GM12878 (cell line): ENCODE data around the gene YIF1A. TPM values are rescaled to one million over a fixed set of nuclear protein-coding genes. Genes with fewer than 3 reads are reported as not detected.
A peak's percentile ranks its signal among the peaks of the same experiment; 100 is the strongest.

ENCODE experiments used
- ATF7 ChIP-seq: fragments of 450-650 bp; IDR thresholded peaks from 2 replicates; pipeline ENCODE4 v1.6.1; 2016; ENCODE audit warnings: low read depth, mild to moderate bottlenecking
- BCL11A ChIP-seq: IDR thresholded peaks from 2 replicates; pipeline ENCODE4 v1.6.1; 2011; ENCODE audit warnings: low read depth, low read length
- CBFB ChIP-seq: IDR thresholded peaks from 2 replicates; pipeline ENCODE4 v1.6.1; 2016; ENCODE audit warnings: antibody characterized with exemption, low read depth
- FOS ChIP-seq: IDR thresholded peaks from 3 replicates; pipeline ENCODE4 v1.6.1; 2011; ENCODE audit warnings: borderline replicate concordance; ENCODE audit not compliant: insufficient read length; ENCODE audit errors: extremely low read depth
- GABPA ChIP-seq: IDR thresholded peaks from 2 replicates; pipeline ENCODE4 v1.6.1; 2014; ENCODE audit warnings: antibody characterized with exemption, low read depth, mild to moderate bottlenecking, inconsistent platforms
- HDAC6 ChIP-seq: fragments of 200-600 bp; sonication (generic); IDR thresholded peaks from one replicate; pipeline ENCODE4 v1.8.0; 2017; ENCODE audit warnings: antibody characterized with exemption; ENCODE audit not compliant: unreplicated experiment
- KDM1A ChIP-seq: fragments of 200-600 bp; sonication (generic); IDR thresholded peaks from 2 replicates; pipeline ENCODE4 v1.6.1; 2016; ENCODE audit warnings: borderline replicate concordance
- MTA3 ChIP-seq: IDR thresholded peaks from 2 replicates; pipeline ENCODE4 v1.6.1; 2012; ENCODE audit warnings: low read length, inconsistent platforms, borderline replicate concordance
- MYB ChIP-seq: fragments of 150-350 bp; IDR thresholded peaks from 2 replicates; pipeline ENCODE4 v1.6.1; 2014; ENCODE audit warnings: mild to moderate bottlenecking, low read depth, low read length, borderline replicate concordance
- NBN ChIP-seq: fragments of 450-650 bp; IDR thresholded peaks from 2 replicates; pipeline ENCODE4 v1.6.1; 2016
- NFYB ChIP-seq: IDR thresholded peaks from 2 replicates; pipeline ENCODE4 v1.6.1; 2011; ENCODE audit warnings: low read depth, mild to moderate bottlenecking, low read length, improper control_type of control experiment, moderate library complexity; ENCODE audit not compliant: insufficient read depth
- NR2C2 ChIP-seq: IDR thresholded peaks from 2 replicates; pipeline ENCODE4 v1.6.1; 2011; ENCODE audit warnings: borderline replicate concordance, low read depth; ENCODE audit not compliant: control insufficient read depth, insufficient read length
- PAX5 ChIP-seq: IDR thresholded peaks from 2 replicates; pipeline ENCODE4 v1.6.1; 2011; ENCODE audit warnings: low read depth, low read length, borderline replicate concordance
- RAD51 ChIP-seq: fragments of 450-650 bp; IDR thresholded peaks from 2 replicates; pipeline ENCODE4 v1.6.1; 2016; ENCODE audit warnings: moderate library complexity, mild to moderate bottlenecking, inconsistent platforms
- RCOR1 ChIP-seq: conservative IDR thresholded peaks from 2 replicates; pipeline ENCODE4 v1.6.1; 2012; ENCODE audit warnings: low read depth, low read length, improper control_type of control experiment
- RFX5 ChIP-seq: IDR thresholded peaks from 2 replicates; pipeline ENCODE4 v1.6.1; 2011; ENCODE audit warnings: low read depth, low read length, improper control_type of control experiment
- SMAD5 ChIP-seq: IDR thresholded peaks from 2 replicates; pipeline ENCODE4 v1.6.1; 2016; ENCODE audit warnings: antibody characterized with exemption, low read depth
- SREBF1 ChIP-seq: IDR thresholded peaks from 2 replicates; pipeline ENCODE4 v1.6.1; 2012; ENCODE audit warnings: mild to moderate bottlenecking, low read length
- TCF3 ChIP-seq: IDR thresholded peaks from 2 replicates; pipeline ENCODE4 v1.6.1; 2012; ENCODE audit warnings: low read depth, mild to moderate bottlenecking, low read length, borderline replicate concordance; ENCODE audit not compliant: insufficient read depth
- YY1 ChIP-seq: IDR thresholded peaks from 2 replicates; pipeline ENCODE4 v1.6.1; 2011; ENCODE audit warnings: low read depth, mild to moderate bottlenecking, low read length
- ZNF622 ChIP-seq: fragments of 450-650 bp; IDR thresholded peaks from 2 replicates; pipeline ENCODE4 v1.6.1; 2017; ENCODE audit warnings: mild to moderate bottlenecking, inconsistent platforms
- polyA plus RNA-seq, 11 experiments: library from polyadenylated mRNA; depleted of rRNA in 4 of 11; unstranded in 6 of 11; stranded (reverse) in 5 of 11; fragments of >200 nt; fragmentation: Nextera tagmentation in 4 of 11; fragmentation: Illumina TruSeq in 1 of 11; extraction: Ambion mirVana in 4 of 11; extraction: Trizol in 1 of 11; gene quantifications; 1 replicate in 1 of 11; 2 replicates in 10 of 11; pipeline versions ENCODE4 v1.2.1 to v1.2.3, GENCODE V29; 2011 to 2016; ENCODE audit warnings: inconsistent platforms in 2 of 11, missing spikeins in 2 of 11, low read depth in 1 of 11
- total RNA-seq, 4 experiments: library from RNA; depleted of rRNA in 3 of 4; stranded (reverse); fragments of >200 nt in 3 of 4; fragmentation: Illumina TruSeq in 1 of 4; extraction: Trizol in 1 of 4; gene quantifications; 2 replicates each; pipeline versions ENCODE4 v1.2.1 to v1.2.3, GENCODE V29; 2013 to 2021
- TF ChIP-seq, protein P1 (sequence below): IDR thresholded peaks from 2 replicates; pipeline ENCODE4 v1.6.1; 2011; ENCODE audit warnings: borderline replicate concordance, low read depth, mild to moderate bottlenecking, moderate library complexity, low read length; ENCODE audit not compliant: insufficient read depth, poor library complexity, severe bottlenecking
- TF ChIP-seq, protein P2 (sequence below): fragments of 450-650 bp; IDR thresholded peaks from 2 replicates; pipeline ENCODE4 v1.6.1; 2016; ENCODE audit warnings: mild to moderate bottlenecking
- TF ChIP-seq, protein P3 (sequence below), 3 experiments: IDR thresholded peaks in 2 of 3; conservative IDR thresholded peaks in 1 of 3; 2 replicates each; pipeline ENCODE4 v1.5.1; 2011; ENCODE audit warnings: low read depth in 3 of 3, low read length in 3 of 3, mild to moderate bottlenecking in 3 of 3, control low read depth in 2 of 3, moderate library complexity in 2 of 3, inconsistent platforms in 1 of 3, mixed read lengths in 1 of 3; ENCODE audit not compliant: control insufficient read depth in 2 of 3, insufficient read depth in 1 of 3; ENCODE audit errors: extremely low read depth in 1 of 3
- TF ChIP-seq, protein P4 (sequence below): IDR thresholded peaks from 2 replicates; pipeline ENCODE4 v1.6.1; 2011; ENCODE audit warnings: mild to moderate bottlenecking, low read depth, low read length, moderate library complexity; ENCODE audit not compliant: insufficient replicate concordance

Gene YIF1A
- total and polyA plus RNA-seq, 10 of the 15 experiments (the other 5 are each of a cell fraction or from before 2014, with no cell fraction given), result 6.6 to 128 (median 71.7) TPM

DNA sequence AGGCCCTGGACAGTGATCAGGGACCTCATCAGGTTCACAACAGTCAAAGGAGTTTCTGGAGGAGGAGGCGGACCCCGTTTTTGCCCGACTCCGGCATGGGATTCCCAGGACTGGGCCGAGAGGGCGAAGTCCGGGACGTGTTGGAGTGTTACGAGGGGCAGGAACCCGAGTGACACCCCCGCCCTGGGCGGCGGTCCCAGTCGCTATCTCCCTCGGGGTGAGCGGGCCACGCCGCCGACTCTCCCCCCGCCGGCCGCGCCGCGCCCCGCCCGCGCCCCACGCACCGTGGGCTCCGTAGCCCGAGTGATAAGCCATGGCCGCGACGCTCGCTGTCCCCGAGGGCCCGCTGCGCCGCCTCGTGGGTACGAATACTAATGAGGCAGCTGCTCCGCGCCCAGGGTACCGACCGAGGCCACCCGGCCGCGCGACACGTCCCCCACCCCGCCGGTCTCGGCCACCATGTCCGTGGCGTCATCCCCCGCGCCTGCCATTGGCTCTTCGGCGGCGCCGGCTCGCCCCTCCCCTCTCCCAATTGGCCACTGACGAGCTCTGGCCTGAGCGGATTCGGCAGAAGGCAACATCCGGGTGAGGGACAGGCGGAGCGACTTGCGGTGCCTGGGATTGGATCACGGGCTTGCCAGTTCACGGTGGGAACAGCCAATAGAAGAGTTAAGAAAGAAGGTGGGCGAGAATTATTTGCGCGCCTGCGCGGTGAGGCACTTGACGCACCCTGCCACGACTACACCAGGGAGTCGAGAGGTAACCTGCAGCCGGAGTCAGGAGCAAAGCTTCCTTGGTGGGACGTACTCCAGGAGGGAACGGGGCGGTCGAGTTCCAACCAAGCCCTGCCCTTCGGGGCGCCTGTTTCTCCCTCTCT is at the start of gene YIF1A (continued):
- TF ChIP-seq HDAC6 (peak; percentile 45), NBN (no peak; the same call in 1 of the 2 replicates), MYB (no peak), RAD51 (no peak), ZNF622 (no peak), NR2C2 (no peak), ATF7 (peak; percentile 98), KDM1A (no peak), FOS (peak; percentile 69), RFX5 (peak; percentile 71; the same call in 1 of the 2 replicates), CBFB (no peak), SREBF1 (no peak), NFYB (peak; percentile 95), RCOR1 (no peak), YY1 (peak; percentile 91), MTA3 (no peak), PAX5 (no peak), GABPA (peak; percentile 83), TCF3 (0 out of 2 replicates have a peak, but pooled peaks have one; percentile 33), SMAD5 (peak; percentile 65; the same call in 1 of the 2 replicates), BCL11A (no peak)
- TF ChIP-seq, protein P1, sequence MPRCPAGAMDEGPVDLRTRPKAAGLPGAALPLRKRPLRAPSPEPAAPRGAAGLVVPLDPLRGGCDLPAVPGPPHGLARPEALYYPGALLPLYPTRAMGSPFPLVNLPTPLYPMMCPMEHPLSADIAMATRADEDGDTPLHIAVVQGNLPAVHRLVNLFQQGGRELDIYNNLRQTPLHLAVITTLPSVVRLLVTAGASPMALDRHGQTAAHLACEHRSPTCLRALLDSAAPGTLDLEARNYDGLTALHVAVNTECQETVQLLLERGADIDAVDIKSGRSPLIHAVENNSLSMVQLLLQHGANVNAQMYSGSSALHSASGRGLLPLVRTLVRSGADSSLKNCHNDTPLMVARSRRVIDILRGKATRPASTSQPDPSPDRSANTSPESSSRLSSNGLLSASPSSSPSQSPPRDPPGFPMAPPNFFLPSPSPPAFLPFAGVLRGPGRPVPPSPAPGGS, result no peak
- TF ChIP-seq, protein P2, sequence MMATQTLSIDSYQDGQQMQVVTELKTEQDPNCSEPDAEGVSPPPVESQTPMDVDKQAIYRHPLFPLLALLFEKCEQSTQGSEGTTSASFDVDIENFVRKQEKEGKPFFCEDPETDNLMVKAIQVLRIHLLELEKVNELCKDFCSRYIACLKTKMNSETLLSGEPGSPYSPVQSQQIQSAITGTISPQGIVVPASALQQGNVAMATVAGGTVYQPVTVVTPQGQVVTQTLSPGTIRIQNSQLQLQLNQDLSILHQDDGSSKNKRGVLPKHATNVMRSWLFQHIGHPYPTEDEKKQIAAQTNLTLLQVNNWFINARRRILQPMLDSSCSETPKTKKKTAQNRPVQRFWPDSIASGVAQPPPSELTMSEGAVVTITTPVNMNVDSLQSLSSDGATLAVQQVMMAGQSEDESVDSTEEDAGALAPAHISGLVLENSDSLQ, result peak; percentile 99
- TF ChIP-seq, protein P3, sequence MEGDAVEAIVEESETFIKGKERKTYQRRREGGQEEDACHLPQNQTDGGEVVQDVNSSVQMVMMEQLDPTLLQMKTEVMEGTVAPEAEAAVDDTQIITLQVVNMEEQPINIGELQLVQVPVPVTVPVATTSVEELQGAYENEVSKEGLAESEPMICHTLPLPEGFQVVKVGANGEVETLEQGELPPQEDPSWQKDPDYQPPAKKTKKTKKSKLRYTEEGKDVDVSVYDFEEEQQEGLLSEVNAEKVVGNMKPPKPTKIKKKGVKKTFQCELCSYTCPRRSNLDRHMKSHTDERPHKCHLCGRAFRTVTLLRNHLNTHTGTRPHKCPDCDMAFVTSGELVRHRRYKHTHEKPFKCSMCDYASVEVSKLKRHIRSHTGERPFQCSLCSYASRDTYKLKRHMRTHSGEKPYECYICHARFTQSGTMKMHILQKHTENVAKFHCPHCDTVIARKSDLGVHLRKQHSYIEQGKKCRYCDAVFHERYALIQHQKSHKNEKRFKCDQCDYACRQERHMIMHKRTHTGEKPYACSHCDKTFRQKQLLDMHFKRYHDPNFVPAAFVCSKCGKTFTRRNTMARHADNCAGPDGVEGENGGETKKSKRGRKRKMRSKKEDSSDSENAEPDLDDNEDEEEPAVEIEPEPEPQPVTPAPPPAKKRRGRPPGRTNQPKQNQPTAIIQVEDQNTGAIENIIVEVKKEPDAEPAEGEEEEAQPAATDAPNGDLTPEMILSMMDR (IDR thresholded peaks at IDR 0.05 in 2 of 3, conservative IDR thresholded peaks at IDR 0.05 in 1 of 3; ENCODE audit: control insufficient read depth in 2 of 3, extremely low read depth in 1 of 3, insufficient read depth in 1 of 3, low read depth in 3 of 3, low read length in 3 of 3), result peak in 1 of 3 experiments; percentile 16; a peak in 2 of 6 replicates
- TF ChIP-seq, protein P4, sequence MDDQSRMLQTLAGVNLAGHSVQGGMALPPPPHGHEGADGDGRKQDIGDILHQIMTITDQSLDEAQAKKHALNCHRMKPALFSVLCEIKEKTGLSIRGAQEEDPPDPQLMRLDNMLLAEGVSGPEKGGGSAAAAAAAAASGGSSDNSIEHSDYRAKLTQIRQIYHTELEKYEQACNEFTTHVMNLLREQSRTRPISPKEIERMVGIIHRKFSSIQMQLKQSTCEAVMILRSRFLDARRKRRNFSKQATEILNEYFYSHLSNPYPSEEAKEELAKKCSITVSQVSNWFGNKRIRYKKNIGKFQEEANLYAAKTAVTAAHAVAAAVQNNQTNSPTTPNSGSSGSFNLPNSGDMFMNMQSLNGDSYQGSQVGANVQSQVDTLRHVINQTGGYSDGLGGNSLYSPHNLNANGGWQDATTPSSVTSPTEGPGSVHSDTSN, result peak; percentile 94
